GM23338 (cell line): Measurements from ENCODE around the gene SLC35A1. TPM values are rescaled to one million over a fixed set of nuclear protein-coding genes. Genes with fewer than 3 reads are reported as not detected.

Source experiments
- ATAC-seq: fragments of 200-7000 bp; cut with Tn5 transposase; 3 replicates; pipeline ENCODE4 v1.9.1; 2020
- DNase-seq: peaks from one replicate; pipeline ENCODE4 v3.0.0-alpha.2; 2015; ENCODE audit warnings: low spot score
- H2AFZ ChIP-seq: fragments of 200-600 bp; sonication (generic); 2 replicates; pipeline ENCODE4 v1.8.0; 2016; ENCODE audit warnings: antibody characterized with exemption, mild to moderate bottlenecking, moderate library complexity
- H3F3A ChIP-seq: fragments of 200-600 bp; sonication (generic); replicated peaks from 2 replicates; pipeline ENCODE4 v1.8.0; 2017; ENCODE audit warnings: antibody characterized with exemption, mixed run types, low read depth
- H3K27ac ChIP-seq: fragments of 200-600 bp; sonication (generic); 2 replicates; pipeline ENCODE4 v1.6.1; 2016; ENCODE audit warnings: low read depth
- H3K27me3 ChIP-seq: fragments of 200-600 bp; sonication (generic); 2 replicates; pipeline ENCODE4 v1.8.0; 2016; ENCODE audit warnings: mild to moderate bottlenecking, mixed run types, moderate library complexity; ENCODE audit not compliant: insufficient read depth
- H3K36me3 ChIP-seq: fragments of 200-600 bp; sonication (generic); 2 replicates; pipeline ENCODE4 v1.8.0; 2016; ENCODE audit warnings: mild to moderate bottlenecking; ENCODE audit not compliant: insufficient read depth
- H3K4me1 ChIP-seq: fragments of 200-600 bp; sonication (generic); 2 replicates; pipeline ENCODE4 v1.8.0; 2016; ENCODE audit warnings: mild to moderate bottlenecking, moderate library complexity; ENCODE audit not compliant: insufficient read depth
- H3K4me2 ChIP-seq: fragments of 200-600 bp; sonication (generic); 2 replicates; pipeline ENCODE4 v1.7.1; 2017; ENCODE audit warnings: mixed run types
- H3K4me3 ChIP-seq: fragments of 200-600 bp; sonication (generic); 2 replicates; pipeline ENCODE4 v1.6.1; 2016; ENCODE audit warnings: mixed run types
- H3K79me2 ChIP-seq: fragments of 200-600 bp; sonication (generic); replicated peaks from 2 replicates; pipeline ENCODE4 v1.8.0; 2017; ENCODE audit warnings: mild to moderate bottlenecking; ENCODE audit not compliant: insufficient read depth
- H3K9me2 ChIP-seq: fragments of 200-600 bp; sonication (generic); 2 replicates; pipeline ENCODE4 v1.8.0; 2017; ENCODE audit not compliant: insufficient read depth
- H4K20me1 ChIP-seq: fragments of 200-600 bp; sonication (generic); replicated peaks from 2 replicates; pipeline ENCODE4 v1.8.0; 2017; ENCODE audit warnings: mild to moderate bottlenecking; ENCODE audit not compliant: insufficient read depth
- H3K27ac Mint-ChIP-seq: 2 replicates; pipeline ENCODE4 v1.8.0; 2020; ENCODE audit warnings: inconsistent platforms, mild to moderate bottlenecking, moderate library complexity, mixed read lengths
- H3K27me3 Mint-ChIP-seq: 3 replicates; pipeline ENCODE4 v1.8.0; 2022; ENCODE audit warnings: low read depth, mild to moderate bottlenecking, moderate library complexity, mixed read lengths, inconsistent platforms; ENCODE audit not compliant: insufficient read depth, poor library complexity
- H3K36me3 Mint-ChIP-seq: 3 replicates; pipeline ENCODE4 v1.8.0; 2021; ENCODE audit warnings: low read depth, mild to moderate bottlenecking, inconsistent platforms, moderate library complexity, mixed read lengths
- H3K4me1 Mint-ChIP-seq: 3 replicates; pipeline ENCODE4 v1.8.0; 2020; ENCODE audit warnings: mild to moderate bottlenecking, inconsistent platforms, mixed read lengths
- H3K4me3 Mint-ChIP-seq: 3 replicates; pipeline ENCODE4 v1.8.0; 2021; ENCODE audit warnings: moderate library complexity, mild to moderate bottlenecking, inconsistent platforms, mixed read lengths
- H3K9me3 Mint-ChIP-seq: 3 replicates; pipeline ENCODE4 v1.8.0; 2020; ENCODE audit warnings: moderate library complexity, mild to moderate bottlenecking, inconsistent platforms, mixed read lengths
- CREB1 ChIP-seq: fragments of 250-450 bp; sonication (Bioruptor Pico); IDR thresholded peaks from 2 replicates; pipeline ENCODE4 v1.5.0; 2020; ENCODE audit warnings: low read depth, mild to moderate bottlenecking, moderate library complexity
- EZH2 ChIP-seq: fragments of 200-600 bp; sonication (generic); IDR thresholded peaks from one replicate; pipeline ENCODE4 v1.8.0; 2017; ENCODE audit warnings: antibody characterized with exemption, mild to moderate bottlenecking, low read depth; ENCODE audit not compliant: unreplicated experiment
- EZH2phosphoT487 ChIP-seq: fragments of 200-600 bp; sonication (generic); IDR thresholded peaks from one replicate; pipeline ENCODE4 v1.8.1; 2018; ENCODE audit warnings: antibody characterized with exemption; ENCODE audit not compliant: unreplicated experiment
- JUNB ChIP-seq: IDR thresholded peaks from one replicate; pipeline ENCODE4 v1.6.1; 2016; ENCODE audit warnings: antibody characterized with exemption; ENCODE audit not compliant: unreplicated experiment
- NANOG ChIP-seq: IDR thresholded peaks from 2 replicates; pipeline ENCODE4 v1.6.1; 2016; ENCODE audit warnings: antibody characterized with exemption, borderline replicate concordance
- POLR2AphosphoS5 ChIP-seq: IDR thresholded peaks from 2 replicates; pipeline ENCODE4 v1.6.1; 2016; ENCODE audit warnings: antibody characterized with exemption, low read depth
- STAT1 ChIP-seq: IDR thresholded peaks from one replicate; pipeline ENCODE4 v1.6.1; 2016; ENCODE audit warnings: antibody characterized with exemption; ENCODE audit not compliant: unreplicated experiment
- ZNF114 ChIP-seq: fragments of 250-450 bp; sonication (Bioruptor Pico); IDR thresholded peaks from 2 replicates; pipeline ENCODE4 v1.5.0; 2020; ENCODE audit warnings: mild to moderate bottlenecking, moderate library complexity
- ZNF331 ChIP-seq: fragments of 250-450 bp; sonication (Bioruptor Pico); IDR thresholded peaks from 2 replicates; pipeline ENCODE4 v1.5.0; 2020; ENCODE audit warnings: low read depth, mild to moderate bottlenecking, moderate library complexity
- polyA plus RNA-seq: library from polyadenylated mRNA; unstranded; fragments of >200 nt; fragmentation: Nextera tagmentation; extraction: Ambion mirVana; gene quantifications from 2 replicates; pipeline ENCODE4 v1.2.1, GENCODE V29; 2016
- total RNA-seq: library from RNA; depleted of rRNA; stranded (reverse); fragments of >200 nt; shearing (Covaris generic); gene quantifications from 2 replicates; pipeline ENCODE4 v1.2.3, GENCODE V29; 2014
- TF ChIP-seq, protein P1 (sequence below), 2 experiments: fragments of 200-600 bp in 1 of 2; sonication (generic) in 1 of 2; conservative IDR thresholded peaks; 2 replicates each; pipeline versions ENCODE4 v1.5.1 to v1.6.1; 2016 to 2017; ENCODE audit warnings: antibody characterized with exemption in 2 of 2, low read depth in 2 of 2, mild to moderate bottlenecking in 2 of 2, moderate library complexity in 1 of 2
- TF ChIP-seq, protein P2 (sequence below): IDR thresholded peaks from one replicate; pipeline ENCODE4 v1.6.1; 2018; ENCODE audit warnings: antibody characterized with exemption; ENCODE audit not compliant: unreplicated experiment
- TF ChIP-seq, protein P3 (sequence below): IDR thresholded peaks from 2 replicates; pipeline ENCODE4 v1.6.1; 2016; ENCODE audit warnings: antibody characterized with exemption

SLC35A1 gene
- total and polyA plus RNA-seq, 2 experiments from 2014 or later: 11.1 to 15.1 TPM

DNA sequence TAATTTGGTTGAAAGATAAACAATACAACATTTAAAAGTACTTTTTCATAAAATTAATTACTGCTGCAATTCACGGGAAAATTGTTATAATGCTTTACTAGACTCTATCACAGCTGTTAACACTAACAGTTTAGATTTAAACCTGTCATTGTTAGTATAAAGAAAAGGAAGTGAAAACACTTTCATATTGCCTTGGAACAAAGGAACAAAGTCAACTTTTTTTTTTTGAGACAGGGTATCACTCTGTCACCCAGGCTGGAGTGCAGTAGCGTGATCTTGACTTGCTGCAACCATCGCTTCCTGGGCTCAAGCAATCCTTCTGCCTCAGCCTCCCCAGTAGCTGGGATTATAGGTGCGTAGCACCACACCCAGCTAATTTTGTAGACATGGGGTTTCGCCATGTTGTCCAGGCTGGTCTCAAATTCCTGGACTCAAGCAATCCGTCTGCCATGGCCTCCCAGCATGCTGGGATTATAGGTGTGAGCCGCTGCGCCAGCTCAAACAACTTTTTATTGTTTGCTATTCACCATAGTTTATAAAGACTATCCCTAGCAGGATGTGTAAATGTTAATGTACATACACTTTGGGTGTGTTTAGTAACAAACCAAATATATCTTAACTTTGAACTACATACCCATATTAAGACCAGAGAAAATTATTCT is 22.1 kb downstream of the SLC35A1 start:
- ATAC-seq (no peak), DNase-seq (no peak)
- no peak overlapping the region for H3K27ac Mint-ChIP-seq
- peaks cover 6% of the 10 kb centered on the region; the same call in 1 of the 2 replicates for H3K4me1 ChIP-seq
- no peaks in the 10 kb centered on the region for H3K36me3 Mint-ChIP-seq
- H3K4me1 Mint-ChIP-seq: no peaks in the 10 kb centered on the region
- no peaks in the 10 kb centered on the region for H3K27me3 ChIP-seq
- H3K9me3 Mint-ChIP-seq: no peaks in the 10 kb centered on the region
- no peak overlapping the region for H3K4me2 ChIP-seq
- H3K4me3 ChIP-seq: no peak overlapping the region
- H3K27ac ChIP-seq: no peak overlapping the region
- no peak overlapping the region for H2AFZ ChIP-seq
- H3K9me2 ChIP-seq: no peaks in the 10 kb centered on the region
- H3F3A ChIP-seq: no peaks in the 10 kb centered on the region
- H3K36me3 ChIP-seq: no peaks in the 10 kb centered on the region
- TF ChIP-seq CREB1 (CRISPR knock-in tag): no peak
- TF ChIP-seq, protein P1, sequence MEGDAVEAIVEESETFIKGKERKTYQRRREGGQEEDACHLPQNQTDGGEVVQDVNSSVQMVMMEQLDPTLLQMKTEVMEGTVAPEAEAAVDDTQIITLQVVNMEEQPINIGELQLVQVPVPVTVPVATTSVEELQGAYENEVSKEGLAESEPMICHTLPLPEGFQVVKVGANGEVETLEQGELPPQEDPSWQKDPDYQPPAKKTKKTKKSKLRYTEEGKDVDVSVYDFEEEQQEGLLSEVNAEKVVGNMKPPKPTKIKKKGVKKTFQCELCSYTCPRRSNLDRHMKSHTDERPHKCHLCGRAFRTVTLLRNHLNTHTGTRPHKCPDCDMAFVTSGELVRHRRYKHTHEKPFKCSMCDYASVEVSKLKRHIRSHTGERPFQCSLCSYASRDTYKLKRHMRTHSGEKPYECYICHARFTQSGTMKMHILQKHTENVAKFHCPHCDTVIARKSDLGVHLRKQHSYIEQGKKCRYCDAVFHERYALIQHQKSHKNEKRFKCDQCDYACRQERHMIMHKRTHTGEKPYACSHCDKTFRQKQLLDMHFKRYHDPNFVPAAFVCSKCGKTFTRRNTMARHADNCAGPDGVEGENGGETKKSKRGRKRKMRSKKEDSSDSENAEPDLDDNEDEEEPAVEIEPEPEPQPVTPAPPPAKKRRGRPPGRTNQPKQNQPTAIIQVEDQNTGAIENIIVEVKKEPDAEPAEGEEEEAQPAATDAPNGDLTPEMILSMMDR (conservative IDR thresholded peaks at IDR 0.05; ENCODE audit: low read depth in 2 of 2): no peak
- no peak for TF ChIP-seq ZNF331 (CRISPR knock-in tag)
- no peak for TF ChIP-seq NANOG
- TF ChIP-seq JUNB: no peak
- TF ChIP-seq EZH2phosphoT487: no peak
- TF ChIP-seq POLR2AphosphoS5: no peak
- no peak for TF ChIP-seq EZH2
- TF ChIP-seq ZNF114 (CRISPR knock-in tag): no peak
- no peak for TF ChIP-seq STAT1
- TF ChIP-seq, protein P2, sequence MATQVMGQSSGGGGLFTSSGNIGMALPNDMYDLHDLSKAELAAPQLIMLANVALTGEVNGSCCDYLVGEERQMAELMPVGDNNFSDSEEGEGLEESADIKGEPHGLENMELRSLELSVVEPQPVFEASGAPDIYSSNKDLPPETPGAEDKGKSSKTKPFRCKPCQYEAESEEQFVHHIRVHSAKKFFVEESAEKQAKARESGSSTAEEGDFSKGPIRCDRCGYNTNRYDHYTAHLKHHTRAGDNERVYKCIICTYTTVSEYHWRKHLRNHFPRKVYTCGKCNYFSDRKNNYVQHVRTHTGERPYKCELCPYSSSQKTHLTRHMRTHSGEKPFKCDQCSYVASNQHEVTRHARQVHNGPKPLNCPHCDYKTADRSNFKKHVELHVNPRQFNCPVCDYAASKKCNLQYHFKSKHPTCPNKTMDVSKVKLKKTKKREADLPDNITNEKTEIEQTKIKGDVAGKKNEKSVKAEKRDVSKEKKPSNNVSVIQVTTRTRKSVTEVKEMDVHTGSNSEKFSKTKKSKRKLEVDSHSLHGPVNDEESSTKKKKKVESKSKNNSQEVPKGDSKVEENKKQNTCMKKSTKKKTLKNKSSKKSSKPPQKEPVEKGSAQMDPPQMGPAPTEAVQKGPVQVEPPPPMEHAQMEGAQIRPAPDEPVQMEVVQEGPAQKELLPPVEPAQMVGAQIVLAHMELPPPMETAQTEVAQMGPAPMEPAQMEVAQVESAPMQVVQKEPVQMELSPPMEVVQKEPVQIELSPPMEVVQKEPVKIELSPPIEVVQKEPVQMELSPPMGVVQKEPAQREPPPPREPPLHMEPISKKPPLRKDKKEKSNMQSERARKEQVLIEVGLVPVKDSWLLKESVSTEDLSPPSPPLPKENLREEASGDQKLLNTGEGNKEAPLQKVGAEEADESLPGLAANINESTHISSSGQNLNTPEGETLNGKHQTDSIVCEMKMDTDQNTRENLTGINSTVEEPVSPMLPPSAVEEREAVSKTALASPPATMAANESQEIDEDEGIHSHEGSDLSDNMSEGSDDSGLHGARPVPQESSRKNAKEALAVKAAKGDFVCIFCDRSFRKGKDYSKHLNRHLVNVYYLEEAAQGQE: no peak
- TF ChIP-seq, protein P3, sequence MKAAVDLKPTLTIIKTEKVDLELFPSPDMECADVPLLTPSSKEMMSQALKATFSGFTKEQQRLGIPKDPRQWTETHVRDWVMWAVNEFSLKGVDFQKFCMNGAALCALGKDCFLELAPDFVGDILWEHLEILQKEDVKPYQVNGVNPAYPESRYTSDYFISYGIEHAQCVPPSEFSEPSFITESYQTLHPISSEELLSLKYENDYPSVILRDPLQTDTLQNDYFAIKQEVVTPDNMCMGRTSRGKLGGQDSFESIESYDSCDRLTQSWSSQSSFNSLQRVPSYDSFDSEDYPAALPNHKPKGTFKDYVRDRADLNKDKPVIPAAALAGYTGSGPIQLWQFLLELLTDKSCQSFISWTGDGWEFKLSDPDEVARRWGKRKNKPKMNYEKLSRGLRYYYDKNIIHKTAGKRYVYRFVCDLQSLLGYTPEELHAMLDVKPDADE: no peak
- no peak overlapping the region for H3K4me3 Mint-ChIP-seq
- H3K79me2 ChIP-seq: no peaks in the 10 kb centered on the region
- no peaks in the 10 kb centered on the region for H4K20me1 ChIP-seq
- no peaks in the 10 kb centered on the region for H3K27me3 Mint-ChIP-seq
